ENCODE results near the gene CCDC18.
"Not testable (repeated sequence)": the region's sequence is repeated elsewhere in the genome, so short reads cannot be mapped to it uniquely, and the experiment has no call there.

The CCDC18 gene

GRCh38 chr1:93164816-93165215 is 15.7 kb upstream of the CCDC18 start (continued):
- TF ChIP-seq, protein P1, sequence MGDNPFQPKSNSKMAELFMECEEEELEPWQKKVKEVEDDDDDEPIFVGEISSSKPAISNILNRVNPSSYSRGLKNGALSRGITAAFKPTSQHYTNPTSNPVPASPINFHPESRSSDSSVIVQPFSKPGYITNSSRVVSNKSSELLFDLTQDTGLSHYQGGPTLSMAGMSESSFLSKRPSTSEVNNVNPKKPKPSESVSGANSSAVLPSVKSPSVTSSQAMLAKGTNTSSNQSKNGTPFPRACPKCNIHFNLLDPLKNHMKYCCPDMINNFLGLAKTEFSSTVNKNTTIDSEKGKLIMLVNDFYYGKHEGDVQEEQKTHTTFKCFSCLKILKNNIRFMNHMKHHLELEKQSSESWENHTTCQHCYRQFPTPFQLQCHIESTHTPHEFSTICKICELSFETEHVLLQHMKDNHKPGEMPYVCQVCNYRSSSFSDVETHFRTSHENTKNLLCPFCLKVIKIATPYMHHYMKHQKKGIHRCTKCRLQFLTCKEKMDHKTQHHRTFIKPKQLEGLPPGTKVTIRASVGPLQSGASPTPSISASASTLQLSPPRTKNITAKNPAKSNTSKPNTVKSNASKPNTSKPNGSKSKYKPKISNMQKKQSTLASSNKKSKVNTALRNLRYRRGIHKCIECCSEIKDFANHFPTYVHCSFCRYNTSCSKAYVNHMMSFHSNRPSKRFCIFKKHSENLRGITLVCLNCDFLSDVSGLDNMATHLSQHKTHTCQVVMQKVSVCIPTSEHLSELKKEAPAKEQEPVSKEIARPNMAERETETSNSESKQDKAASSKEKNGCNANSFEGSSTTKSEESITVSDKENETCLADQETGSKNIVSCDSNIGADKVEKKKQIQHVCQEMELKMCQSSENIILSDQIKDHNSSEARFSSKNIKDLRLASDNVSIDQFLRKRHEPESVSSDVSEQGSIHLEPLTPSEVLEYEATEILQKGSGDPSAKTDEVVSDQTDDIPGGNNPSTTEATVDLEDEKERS (tag by site-specific recombination; IDR thresholded peaks at IDR 0.05) = no peak
- TF ChIP-seq ZNF660 (tag by site-specific recombination; IDR thresholded peaks at IDR 0.05) = no peak
- no peak for TF ChIP-seq ZNF311 (tag by site-specific recombination; IDR thresholded peaks at IDR 0.05; ENCODE audit: borderline replicate concordance)
- no peak for TF ChIP-seq ZBTB1 (tag by site-specific recombination; IDR thresholded peaks at IDR 0.05)
- no peak for TF ChIP-seq ZNF544 (tag by site-specific recombination; IDR thresholded peaks at IDR 0.05)
- TF ChIP-seq SP2 (tag by site-specific recombination; IDR thresholded peaks at IDR 0.05) = no peak
- no peak for TF ChIP-seq MEIS1 (CRISPR knock-in tag; IDR thresholded peaks at IDR 0.05; ENCODE audit: borderline replicate concordance)
- TF ChIP-seq ZNF280C (tag by site-specific recombination; IDR thresholded peaks at IDR 0.05) = no peak

DNA sequence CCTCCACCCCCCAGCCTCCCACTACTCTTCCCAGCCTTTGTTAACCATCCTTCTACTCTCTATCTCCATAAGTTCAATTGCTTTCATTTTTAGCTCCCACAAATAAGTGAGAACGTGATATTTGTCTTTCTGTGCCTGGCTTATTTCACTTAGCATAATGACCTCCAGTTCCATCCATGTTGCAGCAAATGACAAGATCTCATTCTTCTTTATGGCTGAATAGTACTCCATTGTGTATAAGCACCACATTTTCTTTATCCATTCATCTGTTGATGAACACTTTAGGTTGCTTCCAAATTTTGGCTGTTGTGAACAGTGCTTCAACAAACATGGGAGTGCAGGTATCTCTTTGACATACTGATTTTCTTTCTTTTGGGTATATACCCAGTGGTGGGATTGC is 14.6 kb upstream of the CCDC18 start:
- H3K4me3 ChIP-seq (ENCODE audit: low read depth, low read length); CTCF ChIA-PET; H3K27ac ChIP-seq (ENCODE audit: extremely low read depth, low read depth, low read length); POLR2A ChIA-PET; H3K9me3 ChIP-seq (ENCODE audit: control insufficient read depth, insufficient read depth, low read depth, low read length); H3K36me3 ChIP-seq (ENCODE audit: control insufficient read depth in 2 of 2, insufficient read depth in 1 of 2, low read length in 2 of 2); H3K4me1 ChIP-seq (ENCODE audit: control insufficient read depth, insufficient read depth, low read length): not testable (repeated sequence)
- TF ChIP-seq ZNF146 (tag by site-specific recombination; IDR thresholded peaks at IDR 0.05) = peak; percentile 89
- TF ChIP-seq, protein P1 (tag by site-specific recombination; IDR thresholded peaks at IDR 0.05) = peak; percentile 40; the same call in 1 of the 2 replicates

GRCh38 chr1:93167006-93167405 is 13.5 kb upstream of the CCDC18 start:
- POLR2A ChIA-PET = no interaction called here
- peak; percentile 83 for TF ChIP-seq ZNF248 (tag by site-specific recombination; IDR thresholded peaks at IDR 0.05)
- no peak for TF ChIP-seq ZNF549 (tag by site-specific recombination; IDR thresholded peaks at IDR 0.05)
- CTCF ChIA-PET = no interaction called here
- no peak overlapping the region for H3K4me3 ChIP-seq (ENCODE audit: low read depth, low read length)
- H3K9me3 ChIP-seq (ENCODE audit: control insufficient read depth, insufficient read depth, low read depth, low read length) = no peaks in the 10 kb centered on the region
- no peak overlapping the region for H3K27ac ChIP-seq (ENCODE audit: extremely low read depth, low read depth, low read length)
- H3K36me3 ChIP-seq (ENCODE audit: control insufficient read depth in 2 of 2, insufficient read depth in 1 of 2, low read length in 2 of 2) = no peaks in the 10 kb centered on the region; a peak in 1 of 3 replicates
- no peaks in the 10 kb centered on the region for H3K4me1 ChIP-seq (ENCODE audit: control insufficient read depth, insufficient read depth, low read length)

DNA sequence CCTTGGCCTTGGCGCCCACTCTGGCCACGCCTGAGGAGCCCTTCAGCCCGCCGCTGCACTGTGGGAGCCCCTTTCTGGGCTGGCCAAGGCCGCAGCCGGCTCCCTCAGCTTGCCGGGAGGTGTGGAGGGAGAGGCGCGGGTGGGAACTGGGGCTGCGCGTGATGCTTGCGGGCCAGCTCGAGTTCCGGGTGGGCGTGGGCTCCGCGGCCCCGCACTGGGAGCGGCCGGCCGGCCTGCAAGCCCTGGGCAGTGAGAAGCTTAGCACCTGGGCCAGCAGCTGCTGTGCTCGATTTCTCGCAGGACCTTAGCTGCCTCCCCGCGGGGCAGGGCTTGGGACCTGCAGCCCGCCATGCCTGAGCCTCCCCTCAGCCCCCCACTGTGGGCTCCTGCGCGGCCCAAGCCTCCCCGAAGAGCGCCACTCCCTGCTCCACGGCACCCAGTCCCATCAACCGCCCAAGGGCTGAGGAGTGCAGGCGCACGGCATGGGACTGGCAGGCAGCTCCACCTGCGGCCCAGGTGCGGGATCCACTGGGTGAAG is 10.3 kb upstream of the CCDC18 start:
- H3K9me3 ChIP-seq (ENCODE audit: control insufficient read depth, insufficient read depth, low read depth, low read length); H3K4me1 ChIP-seq (ENCODE audit: control insufficient read depth, insufficient read depth, low read length); CTCF ChIA-PET; H3K27ac ChIP-seq (ENCODE audit: extremely low read depth, low read depth, low read length); H3K36me3 ChIP-seq (ENCODE audit: control insufficient read depth in 2 of 2, insufficient read depth in 1 of 2, low read length in 2 of 2); H3K4me3 ChIP-seq (ENCODE audit: low read depth, low read length); POLR2A ChIA-PET: not testable (repeated sequence)
